Measurements from ENCODE around the gene ZNF316. TPM values are rescaled to one million over a fixed set of nuclear protein-coding genes. Genes with fewer than 3 reads are reported as not detected.

ZNF316 gene
- total RNA-seq (2014; rRNA removed; shearing (Covaris generic)): 5.1 and 7.9 TPM in 2 replicates

DNA sequence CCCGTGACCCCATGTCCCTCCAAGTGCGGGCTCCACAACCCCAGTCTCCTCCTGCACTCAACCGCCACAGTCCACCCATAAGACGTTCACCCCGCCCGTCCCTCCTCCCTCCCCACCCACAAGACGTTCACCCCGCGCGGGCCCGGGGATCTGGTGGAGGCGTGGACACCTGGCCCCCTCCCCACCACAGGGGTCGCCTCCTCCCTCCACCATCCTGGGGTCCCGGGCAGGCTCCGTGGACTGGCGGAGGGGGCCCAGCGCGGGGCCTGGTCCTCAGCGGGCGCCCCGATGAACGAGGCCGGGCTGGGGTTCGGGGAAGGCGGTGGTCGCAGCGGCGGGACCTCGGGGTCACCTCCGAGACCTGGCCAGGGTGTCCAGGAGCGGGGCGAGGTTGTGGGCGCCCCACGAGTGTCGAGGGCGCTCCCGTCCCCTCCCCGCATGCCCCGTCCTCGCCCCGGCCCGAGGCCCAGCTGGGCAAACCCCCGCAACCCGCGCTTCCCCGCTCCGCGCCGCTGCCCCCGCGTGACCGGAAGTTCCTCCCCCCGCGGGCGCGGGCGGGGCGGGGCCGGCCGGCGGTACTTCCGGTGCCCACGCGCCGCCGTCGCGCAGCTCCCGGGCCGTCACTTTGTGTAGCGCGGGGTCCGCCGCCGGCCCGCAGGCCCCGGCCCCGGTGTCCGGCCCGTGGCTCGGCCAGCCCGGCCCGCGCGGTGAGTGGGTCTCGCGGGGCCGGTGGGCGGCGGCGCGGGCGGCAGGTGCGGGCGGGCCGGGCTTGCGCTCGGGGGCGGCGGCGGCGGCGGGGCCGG lies at the start of gene ZNF316:
Gene ZNF316, plus strand, starts transcription at position 578 of the 803 bp plus-strand sequence. CDS start 5,092 bp downstream, outside the sequence.
- DNase-seq (ENCODE audit: low spot score): no peak

DNA sequence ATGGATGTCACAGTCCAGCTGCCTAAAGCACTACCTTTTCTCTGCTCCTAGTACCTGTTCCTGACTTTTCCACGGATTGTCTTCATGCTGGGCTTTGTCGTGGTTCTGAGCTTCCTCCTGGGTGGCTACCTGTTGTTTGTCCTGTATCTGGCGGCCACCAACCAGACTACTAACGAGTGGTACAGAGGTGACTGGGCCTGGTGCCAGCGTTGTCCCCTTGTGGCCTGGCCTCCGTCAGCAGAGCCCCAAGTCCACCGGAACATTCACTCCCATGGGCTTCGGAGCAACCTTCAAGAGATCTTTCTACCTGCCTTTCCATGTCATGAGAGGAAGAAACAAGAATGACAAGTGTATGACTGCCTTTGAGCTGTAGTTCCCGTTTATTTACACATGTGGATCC lies 48.6 kb upstream of the ZNF316 start:
- DNase-seq (ENCODE audit: low spot score): no peak

DNA sequence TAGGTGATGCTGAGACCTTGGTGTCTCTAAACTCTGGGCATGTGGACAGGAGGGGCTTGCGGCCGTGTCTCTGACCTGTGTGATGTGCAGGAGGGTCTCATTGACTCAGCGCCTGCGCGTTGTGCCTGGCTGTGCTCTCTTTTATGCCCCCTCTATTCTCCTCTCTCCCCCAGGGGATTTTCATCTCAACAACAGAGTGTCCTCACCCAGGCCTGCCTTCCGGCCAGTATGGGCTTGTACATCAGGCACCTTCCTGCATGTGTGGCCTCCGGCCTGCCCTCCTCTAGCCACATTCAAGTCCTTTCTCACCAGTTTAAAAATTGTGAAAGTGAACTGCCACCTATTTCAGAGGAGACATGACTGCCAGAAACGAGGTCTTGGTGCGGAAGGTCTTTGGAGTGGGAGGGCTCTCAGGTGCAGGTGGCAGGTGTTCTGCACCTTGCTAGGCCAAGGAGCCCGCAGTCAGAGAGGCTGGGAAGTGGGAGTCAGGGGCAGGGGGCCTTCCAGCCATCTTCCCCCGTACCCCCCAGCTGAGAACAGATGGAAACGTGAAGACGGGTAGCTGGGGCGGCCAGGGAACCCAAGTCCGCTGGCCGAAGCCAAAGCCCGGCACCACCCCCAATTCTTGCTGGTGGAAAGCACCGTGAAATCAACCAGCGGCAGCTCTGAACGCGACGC lies 47.8 kb upstream of the ZNF316 start:
- no peak for DNase-seq (ENCODE audit: low spot score)

DNA sequence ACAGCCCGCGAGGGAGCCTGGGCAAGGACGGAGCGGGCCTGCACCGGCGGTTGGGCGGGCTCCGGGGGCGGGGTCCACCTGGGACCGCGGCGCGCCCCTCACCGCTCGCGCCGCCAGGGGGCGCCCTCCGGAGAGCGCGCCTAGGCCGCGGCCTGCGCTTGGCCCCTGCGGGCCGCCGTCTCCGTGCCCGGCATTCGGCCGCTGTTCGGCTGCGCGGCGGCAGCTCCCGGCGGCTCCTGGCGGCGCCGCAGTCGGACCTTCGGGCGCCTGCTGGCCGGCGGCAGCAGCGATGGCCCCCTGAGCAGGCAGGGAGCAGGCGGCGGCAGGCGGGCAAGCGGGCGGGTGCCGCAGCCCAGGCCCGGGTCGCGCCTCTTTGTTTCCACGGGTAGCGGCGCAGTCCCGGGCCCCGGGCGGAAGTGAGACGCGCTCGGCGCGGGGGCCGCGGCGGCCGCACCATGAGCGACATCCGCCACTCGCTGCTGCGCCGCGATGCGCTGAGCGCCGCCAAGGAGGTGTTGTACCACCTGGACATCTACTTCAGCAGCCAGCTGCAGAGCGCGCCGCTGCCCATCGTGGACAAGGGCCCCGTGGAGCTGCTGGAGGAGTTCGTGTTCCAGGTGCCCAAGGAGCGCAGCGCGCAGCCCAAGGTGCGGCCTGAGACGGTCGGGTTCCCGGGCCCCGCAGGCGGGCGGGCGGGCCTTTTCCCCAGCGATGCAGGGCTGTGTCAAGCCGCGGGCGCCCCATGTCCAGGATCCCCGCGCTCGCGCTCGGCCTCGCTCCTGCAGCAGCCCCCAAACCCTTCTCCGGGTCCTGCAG lies 47.1 kb upstream of the ZNF316 start, which contains the start of gene INTS15:
Gene INTS15, plus strand, starts transcription at position 193 of the 816 bp plus-strand sequence. Its CDS starts 263 bp downstream, at position 456.
- peak; percentile 80 for DNase-seq (ENCODE audit: low spot score)

DNA sequence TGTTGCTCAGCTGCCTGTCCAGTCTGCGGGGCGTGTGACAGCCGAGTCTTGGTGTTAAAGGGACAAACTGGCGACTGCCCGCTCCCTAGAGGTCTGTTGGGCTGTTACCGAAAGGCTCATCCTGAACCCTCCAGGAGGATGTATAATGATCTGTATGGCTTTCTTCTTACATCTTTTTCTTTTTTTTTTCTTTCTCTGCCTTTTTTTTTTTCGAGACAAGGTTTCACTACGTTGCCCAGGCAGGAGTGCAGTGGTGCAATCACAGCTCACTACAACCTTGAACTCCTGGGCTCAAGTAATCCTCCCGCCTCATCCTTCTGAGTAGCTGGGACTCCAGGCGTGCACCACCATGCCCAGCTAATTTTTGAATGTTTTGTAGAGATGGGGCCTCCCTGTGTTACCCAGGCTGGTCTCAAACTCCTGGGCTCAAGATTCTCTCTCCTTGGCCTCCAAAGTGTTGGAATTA lies 46.4 kb upstream of the ZNF316 start:
- DNase-seq (ENCODE audit: low spot score): no peak

DNA sequence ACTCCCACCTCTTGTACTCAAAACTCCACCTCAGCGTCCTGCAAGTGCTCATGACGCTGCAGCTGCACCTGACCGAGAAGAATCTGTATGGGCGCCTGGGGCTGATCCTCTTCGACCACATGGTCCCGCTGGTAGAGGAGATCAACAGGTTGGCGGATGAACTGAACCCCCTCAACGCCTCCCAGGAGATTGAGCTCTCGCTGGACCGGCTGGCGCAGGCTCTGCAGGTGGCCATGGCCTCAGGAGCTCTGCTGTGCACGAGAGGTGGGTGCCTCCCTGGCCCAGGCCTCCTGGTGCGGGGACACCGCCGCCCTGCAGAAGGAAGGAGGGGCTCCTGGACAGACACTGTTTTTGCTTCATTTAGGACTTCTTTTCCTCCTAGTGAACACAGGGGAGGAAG lies 37.0 kb upstream of the ZNF316 start:
- no peak for DNase-seq (ENCODE audit: low spot score)

DNA sequence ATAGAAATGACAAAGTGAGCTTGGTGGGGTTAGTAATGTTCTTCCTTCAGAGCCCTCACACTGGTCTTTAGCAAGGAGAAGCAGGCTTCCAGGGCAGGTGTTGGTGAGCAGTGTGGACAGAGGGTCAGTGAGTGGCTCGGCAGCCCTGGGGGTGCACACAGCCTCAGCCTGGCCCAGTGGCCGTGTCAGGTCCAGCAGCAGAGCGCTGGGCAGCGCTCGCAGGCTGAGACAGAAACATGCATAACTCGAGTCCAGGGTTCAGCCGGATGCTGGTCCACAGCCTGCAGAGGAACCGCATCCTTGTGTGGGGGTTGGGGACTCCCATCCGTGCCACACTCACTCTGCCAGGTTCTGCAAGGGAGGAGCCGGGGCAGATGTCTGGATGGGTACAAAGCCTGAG lies 32.7 kb upstream of the ZNF316 start:
- no peak for DNase-seq (ENCODE audit: low spot score)

DNA sequence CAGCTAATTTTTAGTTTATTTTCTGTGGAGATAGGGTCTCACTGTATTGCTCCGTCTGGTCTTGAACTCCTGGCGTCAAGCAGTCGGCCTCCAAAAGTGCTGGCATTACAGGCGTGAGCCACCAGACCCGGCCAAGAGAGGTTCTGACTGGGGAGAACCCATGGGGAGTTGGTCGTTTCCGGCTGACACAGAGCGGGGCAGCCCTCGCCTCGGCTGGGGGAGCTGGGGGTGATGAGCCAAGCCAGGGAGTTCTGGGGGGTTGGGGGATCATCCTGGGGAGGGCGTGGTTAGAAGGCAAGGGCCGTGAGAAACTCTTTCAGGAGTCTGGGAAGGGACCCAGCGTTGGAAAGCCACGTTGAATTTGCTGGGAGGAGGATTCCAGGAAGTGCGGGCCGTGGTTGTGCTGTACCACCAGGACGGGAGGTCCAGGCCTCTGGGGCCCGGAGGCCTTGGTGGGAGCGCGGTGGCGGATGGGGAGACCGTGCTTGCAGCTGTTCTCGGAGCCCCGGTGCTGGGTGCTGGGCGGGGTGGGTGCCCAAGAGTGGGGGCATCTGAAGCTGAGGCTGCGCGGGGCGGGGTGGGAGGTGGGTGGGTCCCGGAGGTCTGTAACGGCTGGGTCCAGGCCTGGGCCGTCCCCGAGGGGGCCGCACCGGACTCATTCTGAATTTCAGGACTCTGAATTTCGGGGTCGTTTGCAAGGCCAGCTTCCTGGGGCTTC lies 30.1 kb upstream of the ZNF316 start:
- no peak for DNase-seq (ENCODE audit: low spot score)

DNA sequence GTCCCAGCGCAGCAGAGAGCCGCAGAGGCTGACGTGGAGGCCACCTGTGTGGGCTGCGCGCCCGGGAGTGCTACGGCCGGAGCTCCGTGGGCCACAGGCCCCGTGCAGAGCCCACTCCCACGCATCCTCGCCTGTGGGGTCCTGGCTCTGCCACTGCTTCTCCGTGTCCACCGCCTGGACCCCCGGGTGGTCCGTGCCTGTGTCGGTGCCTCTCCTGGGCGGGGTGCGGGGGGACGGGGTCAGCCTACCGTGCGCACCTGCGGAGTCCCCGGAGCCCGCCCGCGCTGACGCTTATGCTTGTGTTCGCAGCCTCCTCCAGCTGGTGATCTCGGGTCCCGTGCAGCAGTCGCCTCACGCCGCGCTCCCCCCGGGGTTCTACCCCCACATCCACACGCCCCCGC lies 29.5 kb upstream of the ZNF316 start:
- DNase-seq (ENCODE audit: low spot score): no peak

DNA sequence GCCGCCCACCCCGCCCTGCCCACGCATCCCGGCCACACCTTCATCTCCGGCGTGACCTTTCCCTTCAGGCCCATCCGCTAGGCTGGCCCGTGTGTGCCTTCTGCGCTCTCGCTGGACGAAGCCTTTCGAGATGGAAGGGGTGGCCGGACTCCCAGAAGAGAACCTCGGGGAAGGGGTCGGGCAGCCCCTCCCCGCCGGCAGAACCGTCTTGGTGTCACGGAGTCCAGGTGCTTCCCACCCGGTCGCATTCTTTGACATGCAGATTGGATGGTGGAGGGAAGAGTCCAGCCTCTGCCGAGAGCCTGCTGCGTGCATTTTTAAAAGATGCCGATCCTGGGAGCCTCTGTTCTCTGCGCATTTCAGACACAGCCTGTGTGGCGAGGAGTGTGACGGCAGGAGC lies 29.0 kb upstream of the ZNF316 start:
- DNase-seq (ENCODE audit: low spot score): no peak

DNA sequence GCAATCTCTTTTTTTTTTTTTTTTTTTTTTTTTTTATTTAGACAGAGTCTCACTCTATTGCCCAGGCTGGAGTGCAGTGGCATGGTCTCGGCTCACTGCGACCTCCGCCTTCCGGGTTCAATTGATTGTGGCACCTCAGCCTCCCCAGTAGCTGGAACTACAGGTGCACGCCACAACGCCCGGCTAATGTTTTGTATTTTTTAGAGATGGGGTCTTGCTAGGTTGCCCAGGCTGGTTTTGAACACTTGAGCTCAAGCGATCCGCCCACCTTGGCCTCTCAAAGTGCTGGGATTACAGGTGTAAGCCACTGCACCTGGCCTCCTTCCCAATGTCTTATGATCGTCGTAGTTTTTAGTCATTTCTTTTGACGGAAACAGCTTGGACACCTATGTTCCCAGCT lies 28.3 kb upstream of the ZNF316 start:
- no peak for DNase-seq (ENCODE audit: low spot score)

DNA sequence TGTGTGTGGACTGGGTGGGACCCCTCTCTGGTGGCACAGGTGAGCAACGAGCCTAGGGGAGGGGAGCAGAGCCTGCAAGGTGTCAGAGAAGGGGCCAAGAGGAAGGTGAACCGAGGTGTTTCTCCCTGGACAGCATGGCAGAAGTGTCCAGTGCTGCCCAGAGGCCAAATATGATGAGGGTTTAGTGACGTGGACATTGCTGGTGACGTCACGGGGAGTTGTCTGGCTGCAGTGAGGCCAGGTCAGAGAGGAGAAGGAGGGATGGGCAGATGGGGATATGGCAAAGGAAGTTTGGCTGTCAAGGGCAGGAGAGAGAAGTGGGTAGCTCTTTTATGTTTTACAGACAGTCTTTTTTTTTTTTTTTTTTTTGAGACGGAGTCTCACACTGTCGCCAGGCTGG lies 24.3 kb upstream of the ZNF316 start:
- no peak for DNase-seq (ENCODE audit: low spot score)

DNA sequence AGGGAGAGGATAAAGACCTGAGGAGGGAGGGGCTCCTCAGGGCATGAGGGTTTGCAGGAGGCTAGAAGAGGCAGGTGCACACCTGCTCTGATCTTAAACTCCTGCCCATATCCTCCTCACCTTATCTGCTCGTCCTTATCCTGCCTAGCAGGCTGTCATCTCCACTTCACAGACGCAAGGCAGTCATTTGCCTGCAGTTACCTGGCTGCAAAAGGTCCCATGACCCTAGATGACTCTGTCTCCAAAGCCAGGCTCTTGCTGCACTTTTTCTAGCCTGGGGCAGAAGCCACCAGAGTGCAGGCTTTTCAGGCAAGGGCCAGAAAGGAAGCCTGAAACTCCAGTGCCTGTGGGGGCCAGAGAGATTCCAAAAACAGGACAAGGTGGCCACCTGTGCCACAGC lies 23.4 kb upstream of the ZNF316 start:
- no peak for DNase-seq (ENCODE audit: low spot score)

DNA sequence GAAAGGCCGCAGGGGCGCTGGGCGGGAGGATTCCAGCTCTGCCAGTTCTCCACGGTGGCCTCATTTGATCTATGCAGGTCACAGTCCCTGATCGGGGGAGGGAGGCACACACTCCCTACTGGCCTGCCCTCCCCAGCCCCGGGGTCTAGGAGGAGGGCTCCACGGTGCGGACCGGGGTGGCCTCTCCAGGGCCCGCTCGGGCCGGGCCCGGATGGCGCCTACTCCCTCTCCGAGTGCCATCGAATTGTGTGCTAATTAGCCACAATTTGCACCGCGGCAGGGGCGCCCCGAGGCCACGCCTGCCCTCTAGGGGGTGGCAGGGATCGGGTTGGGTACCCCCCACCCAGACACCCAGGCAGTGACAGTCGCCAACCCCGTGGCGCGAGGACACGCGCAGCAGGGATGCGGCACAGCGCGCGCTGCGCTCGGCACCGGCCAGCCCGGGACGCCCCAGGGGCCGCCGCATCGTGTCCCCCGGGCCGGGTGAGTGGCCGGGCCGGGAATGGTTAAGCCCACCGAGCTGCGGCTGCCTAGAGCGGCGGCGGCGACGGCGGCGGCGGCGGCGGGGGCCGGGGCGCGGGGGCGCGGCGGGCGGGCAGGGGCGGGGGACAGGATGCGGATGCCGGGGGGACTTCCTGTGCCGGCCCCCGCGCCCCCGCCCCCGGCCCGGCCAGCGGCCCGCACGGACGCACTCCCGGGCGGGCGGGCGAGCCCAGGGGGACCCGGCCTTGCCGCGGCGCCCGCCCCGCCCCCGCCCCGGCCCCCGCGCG lies 22.0 kb upstream of the ZNF316 start, which contains the start of gene ZNF853:
Gene ZNF853, plus strand, starts transcription at position 658 of the 770 bp plus-strand sequence. CDS start 565 bp downstream, outside the sequence.
- DNase-seq (ENCODE audit: low spot score): no peak

DNA sequence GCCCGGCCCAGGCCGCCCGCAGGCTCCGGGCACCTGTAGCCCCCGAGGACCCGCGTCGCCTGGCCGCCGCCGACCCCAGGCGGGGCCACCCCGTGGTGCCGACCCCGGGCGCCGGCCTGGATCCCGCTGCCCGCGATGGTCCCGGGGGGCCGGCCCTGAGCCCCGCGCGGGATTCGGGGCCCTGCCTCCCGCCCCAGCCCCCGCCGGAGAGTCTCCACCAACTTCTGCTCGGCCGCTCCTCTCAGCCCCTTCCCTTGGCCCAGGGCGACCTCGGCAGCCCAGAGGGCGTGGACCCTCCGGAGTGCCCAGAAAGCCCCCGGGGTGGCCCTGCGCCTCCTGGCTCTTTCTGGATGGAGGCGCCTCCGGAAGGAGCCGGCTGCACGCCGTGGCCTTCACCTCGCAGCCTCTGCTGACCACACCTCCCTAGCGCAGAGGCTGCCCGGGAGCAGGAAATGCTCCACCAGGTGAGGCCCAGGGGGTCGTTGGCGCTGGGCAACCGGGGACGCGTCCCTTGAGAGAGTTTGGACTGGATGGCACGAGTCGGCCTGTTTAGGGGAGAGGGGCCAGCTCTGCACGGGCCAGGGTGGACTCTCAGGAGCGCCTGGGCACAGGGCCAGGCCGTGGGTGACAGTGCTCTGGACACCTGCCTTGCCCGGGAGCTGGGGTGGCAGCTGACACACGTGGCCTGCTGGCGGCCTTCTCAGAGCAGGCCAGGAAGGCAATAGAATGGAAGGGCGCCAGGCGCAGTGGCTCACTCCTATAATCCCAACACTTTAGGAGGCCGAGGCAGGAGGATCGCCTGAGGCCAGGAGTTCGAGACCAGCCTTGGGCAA lies 21.2 kb upstream of the ZNF316 start:
- DNase-seq (ENCODE audit: low spot score): no peak

DNA sequence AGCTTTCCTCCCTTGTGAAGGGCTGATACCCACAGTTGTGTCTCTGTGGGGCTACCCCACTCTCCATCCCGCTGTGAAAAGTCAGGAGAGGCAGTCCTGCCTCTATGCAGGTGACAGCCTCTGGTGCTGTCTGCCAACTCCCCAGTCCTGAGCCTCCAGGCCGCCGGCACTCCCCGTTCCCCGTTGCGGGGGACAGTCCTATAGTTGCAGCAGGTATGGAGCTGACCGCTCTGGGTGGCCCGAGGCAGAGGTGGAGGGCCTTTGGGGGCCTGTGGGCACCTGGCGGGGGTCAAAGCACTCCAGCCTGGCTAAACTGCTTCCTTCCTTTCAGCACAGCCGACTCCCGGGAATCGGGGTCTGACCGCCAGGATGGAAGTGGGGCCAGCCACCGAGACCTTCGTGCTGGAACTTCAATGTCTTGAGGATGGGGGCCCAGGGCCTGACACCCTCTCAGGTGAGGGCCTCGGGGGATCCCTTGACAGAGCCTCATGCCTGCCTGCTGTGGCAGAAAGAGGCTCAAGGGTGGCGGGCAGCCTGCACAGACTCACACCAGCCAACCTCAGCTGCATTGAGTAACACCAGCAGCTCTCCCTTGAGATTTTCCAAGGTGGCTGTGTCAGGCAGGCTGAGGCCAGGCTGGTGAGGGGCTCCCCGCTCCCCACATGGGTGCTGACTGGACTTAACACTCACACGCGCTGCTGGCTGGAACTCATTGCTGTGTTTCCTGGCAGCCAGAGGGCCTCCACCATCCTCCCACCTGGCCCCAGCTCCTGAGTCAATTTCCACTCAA lies 20.1 kb upstream of the ZNF316 start:
- DNase-seq (ENCODE audit: low spot score): no peak

DNA sequence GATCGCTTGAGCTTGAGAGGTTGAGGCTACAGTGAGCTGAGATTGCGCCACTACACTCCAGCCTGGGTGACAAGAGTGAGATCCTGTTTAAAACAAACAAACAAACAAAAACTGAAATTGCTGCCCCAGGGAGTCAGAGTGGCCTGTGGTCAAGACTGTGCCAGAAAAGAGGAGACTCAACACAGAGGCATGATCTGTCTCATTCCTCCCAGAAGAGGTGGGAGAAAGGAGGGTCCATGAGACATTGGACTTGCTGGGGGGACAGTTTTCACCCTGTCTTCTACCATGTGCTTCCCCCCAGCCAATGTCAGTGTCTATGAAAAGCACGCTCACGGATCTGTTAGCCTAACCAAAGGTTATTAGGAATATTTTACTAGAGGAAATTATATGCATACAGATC lies 18.5 kb upstream of the ZNF316 start:
- no peak for DNase-seq (ENCODE audit: low spot score)

DNA sequence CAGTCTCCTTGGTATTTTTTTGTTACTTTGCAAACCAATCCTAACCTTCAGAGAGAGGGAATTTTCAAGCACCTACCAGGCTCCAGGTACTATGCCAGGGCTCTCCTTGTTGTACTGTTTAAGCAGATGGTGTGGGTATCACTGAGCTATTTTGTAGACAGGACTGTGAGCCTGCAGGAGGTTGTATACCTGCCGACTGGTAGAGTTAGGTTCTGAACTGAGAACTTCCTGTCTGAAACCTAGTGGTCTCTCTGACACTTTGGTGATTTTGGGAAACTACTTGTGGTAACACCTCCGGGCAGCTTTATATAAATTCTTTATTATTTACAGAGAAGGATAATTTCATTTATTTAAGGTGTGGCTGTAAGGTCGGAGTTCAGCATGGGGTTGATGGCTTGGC lies 17.2 kb upstream of the ZNF316 start:
- DNase-seq (ENCODE audit: low spot score): no peak
